KOPT-K1 (cell line): ENCODE data around the gene RNF157.

Source experiments
- H3K27ac ChIP-seq: fragments of 200-600 bp; sonication (generic); 2 replicates; pipeline ENCODE4 v1.5.1; 2016; ENCODE audit warnings: antibody characterized with exemption, mild to moderate bottlenecking, low read depth, low read length; ENCODE audit not compliant: poor library complexity, severe bottlenecking
- H3K36me3 ChIP-seq: fragments of 200-600 bp; sonication (generic); 2 replicates; pipeline ENCODE4 v1.5.1; 2017; ENCODE audit warnings: antibody characterized with exemption, mild to moderate bottlenecking, low read length, moderate library complexity; ENCODE audit not compliant: insufficient read depth
- H3K9me3 ChIP-seq: fragments of 200-600 bp; sonication (generic); 2 replicates; pipeline ENCODE4 v1.5.1; 2017; ENCODE audit warnings: antibody characterized with exemption, low read length, mild to moderate bottlenecking; ENCODE audit not compliant: insufficient read depth, poor library complexity, severe bottlenecking

Gene RNF157

DNA sequence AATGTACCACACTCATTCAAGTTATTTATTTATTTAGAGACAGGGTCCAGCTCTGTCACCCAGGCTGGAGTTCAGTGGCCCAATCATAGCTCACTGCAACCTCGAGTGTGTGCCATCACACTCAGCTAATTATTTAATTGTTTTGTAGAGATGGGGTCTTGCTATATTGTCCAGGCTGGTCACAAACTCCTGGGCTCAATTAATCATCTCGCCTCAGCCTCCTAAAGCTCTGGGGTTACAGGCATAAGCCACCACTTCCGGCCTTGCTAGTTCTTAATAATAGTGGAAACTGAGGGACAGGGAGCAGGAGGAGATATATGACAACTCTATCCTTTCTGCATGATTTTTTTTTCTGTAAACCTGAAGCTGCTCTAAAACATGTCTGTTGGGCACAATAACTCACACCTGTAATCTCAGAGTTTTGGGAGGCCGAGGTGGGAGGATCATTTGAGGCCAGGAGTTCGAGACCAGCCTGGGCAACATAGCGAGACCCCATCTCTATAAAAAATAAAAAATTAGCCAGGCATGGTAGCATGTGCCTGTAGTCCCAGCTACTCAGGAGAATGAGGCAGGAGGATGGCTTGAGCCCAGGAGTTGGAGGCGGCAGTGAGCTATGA is 125.0 kb downstream of the RNF157 start:
- Histone ChIP-seq H3K9me3 (peaks cover 4% of the 10 kb centered on the region), H3K27ac (no peak overlapping the region), H3K36me3 (no peaks in the 10 kb centered on the region)

DNA sequence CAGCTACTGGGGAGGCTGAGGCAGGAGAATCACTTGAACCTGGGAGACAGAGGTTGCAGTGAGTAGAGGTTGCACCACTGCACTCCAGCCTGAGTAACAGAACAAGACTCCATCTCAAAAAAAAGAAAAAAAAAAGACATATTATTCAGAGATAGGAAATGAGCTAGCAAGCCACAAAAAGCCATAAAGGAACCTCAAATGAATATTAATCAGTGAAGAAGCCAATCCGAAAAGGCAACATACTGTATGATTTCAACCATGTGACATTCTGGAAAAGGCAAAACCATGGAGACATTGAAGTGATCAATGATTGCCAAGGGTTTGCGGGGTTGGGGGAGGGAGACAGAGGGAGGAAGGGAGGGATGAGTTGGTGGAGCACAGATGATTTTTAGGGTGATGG is 128.3 kb downstream of the RNF157 start:
- Histone ChIP-seq H3K27ac (no peak overlapping the region), H3K9me3 (peaks cover 4% of the 10 kb centered on the region), H3K36me3 (no peaks in the 10 kb centered on the region)

DNA sequence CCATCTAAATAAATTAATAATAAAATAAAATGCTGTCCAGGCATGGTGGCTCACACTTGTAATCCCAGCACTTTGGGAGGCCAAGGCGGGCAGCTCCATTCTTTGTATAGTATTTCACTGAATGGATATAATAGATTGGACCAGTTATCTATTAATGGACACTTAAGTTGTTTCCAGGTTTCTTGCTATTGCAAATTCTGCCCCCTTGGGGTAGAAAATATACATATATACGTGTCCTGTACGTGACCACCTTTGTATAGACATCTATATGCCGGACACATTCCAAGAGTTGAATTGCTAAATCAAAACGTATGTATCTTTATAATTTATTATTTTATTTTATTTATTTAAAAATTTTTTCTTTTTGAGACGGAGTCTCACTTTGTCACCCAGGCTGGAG is 132.8 kb downstream of the RNF157 start:
- Histone ChIP-seq H3K27ac (no peak overlapping the region), H3K9me3 (no peaks in the 10 kb centered on the region)

GRCh38 chr17:76106703-76107102 is 133.6 kb downstream of the RNF157 start:
- Histone ChIP-seq H3K27ac (no peak overlapping the region), H3K36me3 (peaks cover 6% of the 10 kb centered on the region), H3K9me3 (no peaks in the 10 kb centered on the region)

More for the DNA sequence above, 132.8 kb downstream of the RNF157 start:
- no peaks in the 10 kb centered on the region for H3K36me3 ChIP-seq

DNA sequence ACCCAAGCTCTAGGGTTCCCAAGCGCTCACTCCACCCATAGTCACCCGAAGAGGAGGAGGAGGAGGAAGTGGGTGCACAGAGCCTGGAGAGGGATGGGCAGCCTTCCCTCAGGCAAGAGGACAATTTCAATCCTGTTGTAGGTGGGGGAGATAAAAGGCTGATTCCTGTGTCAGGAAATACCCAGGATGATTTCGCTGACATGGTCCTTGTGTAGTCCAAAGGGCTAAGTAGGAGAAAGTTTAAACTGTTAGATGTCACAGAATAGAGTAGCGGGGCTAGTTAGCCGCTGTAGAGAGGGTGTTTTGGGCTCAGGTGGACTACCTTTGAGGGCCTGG is 135.4 kb downstream of the RNF157 start:
- no peak overlapping the region for H3K27ac ChIP-seq
- no peaks in the 10 kb centered on the region for H3K9me3 ChIP-seq
- H3K36me3 ChIP-seq, result peaks cover 24% of the 10 kb centered on the region

GRCh38 chr17:76104140-76104895 is 136.0 kb downstream of the RNF157 start:
- peaks cover 29% of the 10 kb centered on the region for H3K36me3 ChIP-seq
- peak overlapping the region; percentile 77 for H3K27ac ChIP-seq
- H3K9me3 ChIP-seq, result no peaks in the 10 kb centered on the region

DNA sequence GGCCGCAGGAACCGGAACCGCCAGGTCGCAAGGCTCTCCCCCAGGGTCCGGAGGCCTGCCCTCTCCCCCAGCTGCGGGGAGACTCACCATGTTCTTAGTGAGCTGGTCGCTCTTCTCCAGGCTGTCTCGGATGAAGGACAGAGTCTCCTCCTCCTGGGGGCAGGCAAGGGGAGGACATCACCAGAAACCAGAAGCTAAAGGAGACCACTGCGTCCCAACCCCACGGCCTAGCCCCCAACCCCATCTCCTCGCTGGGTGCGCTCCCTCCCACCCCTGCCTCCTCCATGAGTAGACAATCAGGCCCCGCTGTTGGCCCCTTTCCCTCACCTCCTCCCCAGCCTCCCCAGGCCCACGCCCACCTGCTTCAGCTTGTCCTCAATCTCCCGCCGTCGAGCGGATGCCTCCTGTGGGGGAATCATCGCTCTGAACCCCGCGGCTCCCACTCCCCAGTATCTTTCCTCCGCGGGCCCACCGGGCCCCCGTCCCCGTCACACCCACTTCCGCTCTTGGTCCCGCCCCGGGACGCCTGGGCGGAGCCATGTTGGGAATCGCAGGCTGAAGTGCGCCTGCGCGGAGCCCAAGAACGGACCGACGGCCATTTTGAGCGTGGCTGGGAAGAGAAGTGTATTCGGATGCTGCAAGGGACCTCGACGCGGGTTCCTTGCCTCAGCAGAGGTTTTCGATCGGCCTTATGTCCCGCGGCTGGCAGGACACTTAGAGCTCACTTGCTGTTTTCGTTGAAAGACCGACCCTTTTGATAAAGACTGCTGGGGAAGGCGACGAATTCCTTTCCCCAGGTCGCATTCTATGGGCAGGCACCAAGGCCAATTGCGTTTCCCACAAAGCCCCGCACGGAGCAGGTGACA is 136.8 kb downstream of the RNF157 start, which contains the start of gene EXOC7:
TSS of gene EXOC7 (minus strand) at position 514 of the 866 bp plus-strand sequence. CDS start at position 419, 95 bp downstream.
- Histone ChIP-seq H3K27ac (peak within 1 kb of the TSS; percentile 77), H3K9me3 (no peaks in the 10 kb centered on the region), H3K36me3 (peaks cover 37% of the 10 kb centered on the region)

DNA sequence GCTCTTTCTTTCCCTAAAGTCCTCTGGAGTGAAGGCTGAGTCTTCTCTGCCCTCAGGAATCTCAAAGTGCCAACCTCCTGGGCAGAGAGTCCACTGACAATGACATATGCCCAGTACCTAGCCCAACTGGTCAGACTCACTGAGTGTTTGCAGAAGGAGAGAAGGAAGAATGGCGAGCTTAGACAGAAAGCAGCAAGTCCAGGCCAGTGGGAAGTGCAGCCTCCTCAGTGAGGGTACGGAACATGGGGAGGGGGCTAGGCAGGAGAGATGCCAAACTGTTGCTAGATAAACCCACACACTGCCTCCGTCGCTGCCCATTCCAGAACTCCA is 137.4 kb downstream of the RNF157 start:
- H3K9me3 ChIP-seq, result no peaks in the 10 kb centered on the region
- H3K36me3 ChIP-seq, result peaks cover 43% of the 10 kb centered on the region
- peak overlapping the region; percentile 77 for H3K27ac ChIP-seq

- Histone ChIP-seq H3K9me3 (no peaks in the 10 kb centered on the region), H3K36me3 (peaks cover 91% of the 10 kb centered on the region), H3K27ac (no peak overlapping the region)
Measured at GRCh38 chr17:76097716-76098295, 142.5 kb downstream of the RNF157 start.

GRCh38 chr17:76095943-76096342 is 144.3 kb downstream of the RNF157 start:
- Histone ChIP-seq H3K27ac (no peak overlapping the region), H3K9me3 (no peaks in the 10 kb centered on the region), H3K36me3 (peaks cover 79% of the 10 kb centered on the region)

DNA sequence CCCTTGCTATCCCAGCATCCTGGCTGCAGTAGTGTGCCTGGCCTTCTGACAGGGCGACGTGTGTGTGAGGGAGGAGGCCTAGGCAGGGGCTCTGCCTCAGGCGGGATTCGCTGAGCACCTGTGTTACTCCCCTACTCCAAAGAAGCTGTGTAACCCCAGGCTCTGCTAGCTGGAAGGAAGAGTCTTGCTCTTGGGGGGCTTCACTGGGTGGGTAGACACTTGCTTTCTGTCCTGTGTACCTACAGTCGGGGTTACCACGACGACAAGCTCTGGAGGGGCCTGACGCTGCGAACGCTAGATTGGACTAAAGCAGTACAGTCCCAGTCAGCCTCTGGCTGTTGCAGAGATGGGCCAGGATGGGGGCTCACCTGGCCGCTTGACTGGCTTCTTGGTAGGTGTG is 146.2 kb downstream of the RNF157 start:
- H3K9me3 ChIP-seq, result no peaks in the 10 kb centered on the region
- H3K36me3 ChIP-seq, result peaks cover 80% of the 10 kb centered on the region
- peak overlapping the region; percentile 87 for H3K27ac ChIP-seq

GRCh38 chr17:76092526-76093413 is 147.5 kb downstream of the RNF157 start:
- Histone ChIP-seq H3K9me3 (no peaks in the 10 kb centered on the region), H3K27ac (peak overlapping the region; percentile 87), H3K36me3 (peaks cover 80% of the 10 kb centered on the region)
